H1 (cell line): Measurements from ENCODE around the gene TMPRSS9. TPM values are rescaled to one million over a fixed set of nuclear protein-coding genes. Genes with fewer than 3 reads are reported as not detected.

ENCODE experiments used
- CTCF ChIA-PET: fragments of 300-600 bp; sonication (Branson Sonifier 250); formaldehyde crosslinking; loops from one replicate; lab custom pipeline; 2021; ENCODE audit not compliant: partially characterized antibody; lab: Charles Lee
- POLR2A ChIA-PET: fragments of 300-600 bp; sonication (Branson Sonifier 250); formaldehyde crosslinking; loops from one replicate; lab custom pipeline; 2021; ENCODE audit warnings: inconsistent platforms; ENCODE audit not compliant: partially characterized antibody; lab: Charles Lee
- DNase-seq, 2 experiments: peaks; one replicate each; pipeline versions ENCODE4 v3.0.0 to v3.0.0-alpha.2; 2010 to 2022; ENCODE audit warnings: low spot score in 2 of 2, low read depth in 1 of 2, mixed read lengths in 1 of 2
- FAIRE-seq: peaks from 2 replicates; lab custom pipeline; 2011; peaks lifted over from hg19 to GRCh38; lab: Jason Lieb, UNC
- H2AFZ ChIP-seq: 2 replicates; pipeline ENCODE4 v1.8.1; 2012; ENCODE audit warnings: low read length, inconsistent platforms
- H2AK5ac ChIP-seq: 2 replicates; pipeline ENCODE4 v1.6.1; 2013; ENCODE audit warnings: low read depth, low read length
- H2BK120ac ChIP-seq: replicated peaks from 2 replicates; pipeline ENCODE3; 2013; ENCODE audit warnings: low read depth, low read length, inconsistent platforms
- H2BK12ac ChIP-seq: 2 replicates; pipeline ENCODE4 v1.6.1; 2013; ENCODE audit warnings: low read depth, low read length
- H2BK15ac ChIP-seq: 2 replicates; pipeline ENCODE4 v1.6.1; 2013; ENCODE audit warnings: low read length
- H2BK20ac ChIP-seq: 2 replicates; pipeline ENCODE4 v1.6.1; 2013; ENCODE audit warnings: low read length
- H2BK5ac ChIP-seq: 2 replicates; pipeline ENCODE4 v1.6.1; 2013; ENCODE audit warnings: low read depth, low read length
- H3K14ac ChIP-seq: 2 replicates; pipeline ENCODE4 v1.6.1; 2013; ENCODE audit warnings: inconsistent platforms; ENCODE audit not compliant: insufficient read length
- H3K18ac ChIP-seq: 2 replicates; pipeline ENCODE4 v1.6.1; 2013; ENCODE audit warnings: low read length; ENCODE audit errors: extremely low read depth
- H3K23ac ChIP-seq: 2 replicates; pipeline ENCODE4 v1.6.1; 2013; ENCODE audit warnings: inconsistent platforms; ENCODE audit not compliant: insufficient read length
- H3K23me2 ChIP-seq: 2 replicates; pipeline ENCODE4 v1.6.1; 2013; ENCODE audit warnings: low read depth, low read length
- H3K27ac ChIP-seq: 2 replicates; pipeline ENCODE4 v1.6.1; 2011; ENCODE audit warnings: low read depth, low read length, inconsistent platforms
- H3K27me3 ChIP-seq, 4 experiments: replicated peaks in 1 of 4; 1 replicate in 1 of 4; 2 replicates in 3 of 4; pipeline versions ENCODE4 v1.6.1 to v1.8.1; 2011 to 2013; ENCODE audit warnings: low read length in 3 of 4, mild to moderate bottlenecking in 3 of 4, inconsistent platforms in 2 of 4, mixed read lengths in 2 of 4, moderate library complexity in 1 of 4; ENCODE audit not compliant: control insufficient read depth in 3 of 4, insufficient read depth in 3 of 4; ENCODE audit errors: extremely low read depth in 1 of 4
- H3K36me3 ChIP-seq, 4 experiments: 2 replicates each; pipeline versions ENCODE4 v1.6.1 to v1.8.1; 2011 to 2013; ENCODE audit warnings: mild to moderate bottlenecking in 4 of 4, low read length in 3 of 4, moderate library complexity in 2 of 4, control low read depth in 1 of 4, inconsistent platforms in 1 of 4; ENCODE audit not compliant: insufficient read depth in 4 of 4, control insufficient read depth in 2 of 4
- H3K4ac ChIP-seq: replicated peaks from 2 replicates; pipeline ENCODE3; 2013; ENCODE audit warnings: low read length, low read depth, mixed read lengths, inconsistent platforms; ENCODE audit not compliant: insufficient read length
- H3K4me1 ChIP-seq, 4 experiments: replicated peaks in 1 of 4; 1 replicate in 1 of 4; 2 replicates in 3 of 4; pipeline versions ENCODE4 v1.6.1 to v1.8.1; 2011 to 2013; ENCODE audit warnings: low read length in 3 of 4, inconsistent platforms in 2 of 4, mixed read lengths in 1 of 4; ENCODE audit not compliant: insufficient read depth in 4 of 4, control insufficient read depth in 3 of 4
- H3K4me2 ChIP-seq, 2 experiments: 2 replicates each; pipeline versions ENCODE4 v1.6.1 to v1.8.1; 2011 to 2013; ENCODE audit warnings: low read depth in 2 of 2, low read length in 2 of 2, control low read depth in 1 of 2, inconsistent platforms in 1 of 2, mild to moderate bottlenecking in 1 of 2; ENCODE audit not compliant: insufficient read depth in 1 of 2
- H3K4me3 ChIP-seq, 4 experiments: fragments of 200-600, 300-600 bp in 1 of 4; sonication (generic), shearing (Covaris generic), sonication (Bioruptor Twin) in 1 of 4; 2 replicates each; pipeline versions ENCODE4 v1.5.1 to v1.8.1; 2011 to 2016; ENCODE audit warnings: low read length in 4 of 4, low read depth in 3 of 4, control low read depth in 2 of 4, inconsistent platforms in 2 of 4, mild to moderate bottlenecking in 2 of 4, mixed read lengths in 1 of 4, moderate library complexity in 1 of 4; ENCODE audit not compliant: insufficient read depth in 2 of 4; ENCODE audit errors: extremely low read depth in 1 of 4
- H3K56ac ChIP-seq: replicated peaks from 2 replicates; pipeline ENCODE3; 2013; ENCODE audit warnings: low read depth, mild to moderate bottlenecking, mixed read lengths, low read length, inconsistent platforms; ENCODE audit not compliant: insufficient read length
- H3K79me1 ChIP-seq: 2 replicates; pipeline ENCODE4 v1.6.1; 2013; ENCODE audit warnings: low read depth, low read length, control low read depth
- H3K79me2 ChIP-seq, 2 experiments: 2 replicates each; pipeline versions ENCODE4 v1.6.1 to v1.8.1; 2012 to 2013; ENCODE audit warnings: low read length in 2 of 2, mild to moderate bottlenecking in 2 of 2, inconsistent platforms in 1 of 2; ENCODE audit not compliant: insufficient read depth in 2 of 2, control insufficient read depth in 1 of 2
- H3K9ac ChIP-seq, 4 experiments: replicated peaks in 1 of 4; 1 replicate in 1 of 4; 2 replicates in 3 of 4; pipeline versions ENCODE4 v1.6.1 to v1.8.1; 2011 to 2013; ENCODE audit warnings: low read depth in 3 of 4, low read length in 3 of 4, control low read depth in 2 of 4, mild to moderate bottlenecking in 2 of 4, moderate library complexity in 2 of 4, inconsistent platforms in 1 of 4; ENCODE audit errors: extremely low read depth in 1 of 4
- H3K9me3 ChIP-seq, 2 experiments: 2 replicates each; pipeline versions ENCODE4 v1.6.1 to v1.8.1; 2012 to 2013; ENCODE audit warnings: mild to moderate bottlenecking in 2 of 2, moderate library complexity in 2 of 2, control low read depth in 1 of 2, inconsistent platforms in 1 of 2, low read depth in 1 of 2, low read length in 1 of 2, mixed read lengths in 1 of 2; ENCODE audit not compliant: insufficient read depth in 2 of 2
- H4K20me1 ChIP-seq, 2 experiments: replicated peaks in 1 of 2; 2 replicates each; pipeline versions ENCODE3 to v1.8.1; 2011 to 2013; ENCODE audit warnings: inconsistent platforms in 2 of 2, low read length in 2 of 2, mild to moderate bottlenecking in 1 of 2; ENCODE audit not compliant: insufficient read depth in 2 of 2, control insufficient read depth in 1 of 2
- H4K5ac ChIP-seq: 2 replicates; pipeline ENCODE4 v1.6.1; 2013; ENCODE audit warnings: low read length, low read depth, mixed read lengths, inconsistent platforms; ENCODE audit not compliant: insufficient read length
- H4K8ac ChIP-seq: 2 replicates; pipeline ENCODE4 v1.8.0; 2013; ENCODE audit warnings: mild to moderate bottlenecking, moderate library complexity, low read length, inconsistent platforms; ENCODE audit not compliant: insufficient read depth; ENCODE audit errors: extremely low read depth
- H4K91ac ChIP-seq: replicated peaks from 2 replicates; pipeline ENCODE3; 2013; ENCODE audit warnings: low read length, mixed read lengths, inconsistent platforms; ENCODE audit not compliant: insufficient read length
- HDAC6 ChIP-seq: IDR thresholded peaks from one replicate; pipeline ENCODE4 v1.7.1; 2012; ENCODE audit warnings: low read depth, mild to moderate bottlenecking, inconsistent platforms, low read length, moderate library complexity
- TAF7 ChIP-seq: optimal IDR thresholded peaks from 2 replicates; pipeline ENCODE3; 2011; ENCODE audit warnings: low read depth, mild to moderate bottlenecking, inconsistent platforms, low read length, moderate library complexity, borderline replicate concordance
- WGBS, 2 experiments: shearing (Covaris generic) in 1 of 2; methylation state at CpG; one replicate each; pipeline versions ENCODE4 v1.1.6 to v1.1.7; 2013 to 2015; ENCODE audit warnings: low lambda C conversion rate in 2 of 2, mixed read lengths in 2 of 2, inconsistent platforms in 1 of 2, low coverage in 1 of 2, missing lambda C conversion rate in 1 of 2; ENCODE audit not compliant: insufficient replicate concordance in 2 of 2, insufficient coverage in 1 of 2, insufficient read length in 1 of 2; ENCODE audit errors: extremely low coverage in 1 of 2, missing lambda C conversion rate in 1 of 2; 5-methylcytosine and 5-hydroxymethylcytosine counted together
- polyA plus RNA-seq, 7 experiments: library from polyadenylated mRNA; depleted of rRNA in 3 of 7; stranded (reverse) in 5 of 7; unstranded in 2 of 7; fragments of >200 nt in 5 of 7; fragments of 200-250 nt in 2 of 7; gene quantifications; 1 replicate in 5 of 7; 2 replicates in 1 of 7; 4 replicates in 1 of 7; pipeline versions ENCODE4 v1.2.1 to v1.2.3, GENCODE V29; 2011 to 2013; ENCODE audit warnings: missing spikeins in 2 of 7, mixed read lengths in 2 of 7
- total RNA-seq: library from RNA; stranded (reverse); fragmentation: NEBNext Ultra II Directional; extraction: Animal tissue kit (Norgen Biotek cat#: 25700); gene quantifications from 2 replicates; pipeline ENCODE4 v1.2.1, GENCODE V29; 2021

The TMPRSS9 gene
- total and polyA plus RNA-seq, 2 of the 8 experiments (the other 6 are each of a cell fraction or from before 2014, with no cell fraction given): 0.15 to 0.19 TPM

DNA sequence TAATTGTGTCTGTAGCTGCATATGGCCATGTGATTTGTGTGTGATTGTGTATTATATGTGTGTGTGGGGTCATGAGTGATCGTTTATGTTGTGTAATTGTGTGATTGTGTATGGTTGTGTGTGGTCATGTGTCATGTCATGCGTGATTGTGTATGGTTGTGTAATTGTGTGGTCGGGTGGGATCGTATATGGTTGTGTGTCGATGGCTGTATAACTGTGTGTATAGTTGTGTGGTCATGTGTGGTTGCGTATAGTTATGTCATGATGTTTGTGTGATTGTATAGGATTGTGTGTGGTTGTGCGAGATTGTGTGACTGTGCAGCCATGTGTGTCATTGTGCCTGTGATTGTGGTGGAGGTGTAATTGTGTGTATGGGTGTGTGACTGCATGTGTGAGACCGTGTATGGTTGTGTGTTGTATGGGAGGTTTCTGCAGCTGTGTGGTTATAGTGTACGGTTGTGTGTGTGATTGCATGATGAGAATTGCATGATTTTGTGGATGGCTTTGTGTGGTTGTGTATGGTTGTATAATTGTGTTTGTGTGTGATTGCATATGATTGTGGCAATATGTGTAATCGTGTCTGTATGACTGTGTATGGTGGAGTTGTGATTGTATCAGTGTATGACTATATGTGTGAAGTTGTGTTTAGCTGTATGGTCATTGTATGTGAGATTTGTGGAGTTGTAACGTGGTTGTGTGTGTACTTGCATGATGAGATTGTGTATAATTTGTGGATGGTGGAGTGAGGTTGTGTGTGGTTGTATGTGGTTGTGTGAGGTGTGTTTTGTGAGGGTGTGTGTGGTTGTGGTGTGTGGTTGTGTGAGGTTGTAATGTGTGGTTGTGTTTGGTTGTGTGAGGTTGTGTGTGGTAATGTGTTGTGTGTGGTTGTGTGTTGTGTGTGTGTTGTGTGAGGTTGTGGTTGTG is 2.2 kb downstream of the TMPRSS9 start:
- no peaks in the 10 kb centered on the region for H3K79me2 ChIP-seq
- peak overlapping the region; percentile 95 for H3K56ac ChIP-seq
- FAIRE-seq (peak; percentile 28), DNase-seq (no peak)
- 91 to 100% methylated on average over 2 to 11 of the region's 11 CpGs for WGBS, 2 experiments
- H2AK5ac ChIP-seq: peak overlapping the region; percentile 91
- H3K23me2 ChIP-seq: peaks cover 21% of the 10 kb centered on the region
- H3K27ac ChIP-seq: no peak overlapping the region
- peaks cover 0 to 4% (median 0%) of the 10 kb centered on the region in 4 experiments; a peak in 1 of 7 replicates for H3K4me1 ChIP-seq
- no peak overlapping the region for H4K91ac ChIP-seq
- peaks cover 0 to 8% (median 3%) of the 10 kb centered on the region in 4 experiments; a peak in 5 of 7 replicates for H3K27me3 ChIP-seq
- TF ChIP-seq HDAC6: peak; percentile 1
- TF ChIP-seq TAF7: no peak
- H3K79me1 ChIP-seq: no peaks in the 10 kb centered on the region
- no peak overlapping the region for H2AFZ ChIP-seq
- no peak overlapping the region for H2BK120ac ChIP-seq
- H3K23ac ChIP-seq: no peak overlapping the region
- H3K4ac ChIP-seq: peak overlapping the region; percentile 12
- peak overlapping the region; percentile 73; the same call in 1 of the 2 replicates for H2BK20ac ChIP-seq
- CTCF ChIA-PET: interaction anchor here (0.9 to 1.8 kb wide), 4 partner anchors 30 to 71 kb away, joined by 3 to 4 read pairs (median 3); no protein-coding TSS in a partner anchor
- no peak overlapping the region for H2BK5ac ChIP-seq
- peak overlapping the region in 1 of 4 experiments; percentile 32; a peak in 1 of 7 replicates for H3K9ac ChIP-seq
- no peak overlapping the region; a peak in 1 of 8 replicates for H3K4me3 ChIP-seq
- POLR2A ChIA-PET: interaction anchor here (1.0 to 1.2 kb wide), 2 partner anchors 24 to 54 kb away, joined by 3 read pairs; no protein-coding TSS in a partner anchor
- no peak overlapping the region; a peak in 1 of 4 replicates for H3K4me2 ChIP-seq
- no peaks in the 10 kb centered on the region for H3K9me3 ChIP-seq
- H4K20me1 ChIP-seq: peaks cover 0 to 7% of the 10 kb centered on the region in 2 experiments
- no peak overlapping the region for H3K18ac ChIP-seq
- H2BK15ac ChIP-seq: peak overlapping the region; percentile 83; the same call in 1 of the 2 replicates
- no peak overlapping the region for H4K5ac ChIP-seq
- H2BK12ac ChIP-seq: 0 out of 2 replicates have a peak overlapping the region, but pooled peaks have one; percentile 41
- no peak overlapping the region for H3K14ac ChIP-seq
- no peaks in the 10 kb centered on the region for H3K36me3 ChIP-seq
- H4K8ac ChIP-seq: no peak overlapping the region
